GM12864 (cell line): ENCODE data around the gene AOAH.

ENCODE experiments used
- DNase-seq: peaks from one replicate; pipeline ENCODE4 v3.0.0-alpha.2; 2011; ENCODE audit warnings: low read depth
- H3K4me3 ChIP-seq: 2 replicates; pipeline ENCODE4 v1.5.1; 2011; ENCODE audit warnings: mild to moderate bottlenecking, low read depth, low read length, control low read depth
- TF ChIP-seq, protein P1 (sequence below): IDR thresholded peaks from 2 replicates; pipeline ENCODE4 v1.5.1; 2011; ENCODE audit warnings: low read depth, mild to moderate bottlenecking, moderate library complexity, low read length, control low read depth, inconsistent platforms; ENCODE audit errors: missing control alignments

Gene AOAH

DNA sequence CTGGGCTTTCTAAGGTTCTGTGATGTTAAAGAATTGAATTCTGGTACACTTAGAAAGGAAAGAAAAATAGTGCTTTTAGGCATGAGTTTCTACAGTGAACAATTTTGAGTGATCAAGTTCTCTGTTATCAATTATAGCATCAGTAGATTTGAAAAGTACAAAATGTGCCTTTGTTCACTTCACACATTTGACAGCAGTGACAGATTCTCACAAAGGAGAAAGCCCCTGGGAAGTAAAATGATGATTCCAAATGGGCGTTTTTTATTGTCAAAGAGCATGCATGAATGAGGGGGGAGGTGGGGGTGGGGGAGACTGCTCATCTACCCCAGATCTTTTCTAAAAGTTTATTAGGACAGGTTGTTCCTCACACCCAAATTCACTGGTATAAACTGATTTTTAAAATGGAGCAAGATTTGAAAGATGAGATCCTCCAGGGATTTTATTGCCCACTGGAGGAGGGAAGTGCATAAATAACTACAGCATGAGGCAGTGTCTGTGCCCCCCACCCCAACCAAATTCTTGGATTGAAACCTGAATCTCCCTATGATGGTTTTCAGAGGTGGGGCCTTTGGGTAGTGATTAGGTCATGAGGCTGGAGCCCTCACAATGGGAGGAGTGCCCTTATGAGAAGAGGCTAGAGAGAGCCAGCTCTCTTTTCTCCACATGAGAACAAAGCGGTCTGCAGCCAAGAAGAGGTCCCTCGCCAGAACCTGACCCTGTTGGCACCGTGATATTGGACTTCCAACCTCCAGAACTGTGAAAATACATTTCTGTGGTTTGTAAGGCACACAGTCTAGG lies 79.5 kb downstream of the AOAH start:
- no peak for DNase-seq
- H3K4me3 ChIP-seq = no peak overlapping the region
- TF ChIP-seq, protein P1, sequence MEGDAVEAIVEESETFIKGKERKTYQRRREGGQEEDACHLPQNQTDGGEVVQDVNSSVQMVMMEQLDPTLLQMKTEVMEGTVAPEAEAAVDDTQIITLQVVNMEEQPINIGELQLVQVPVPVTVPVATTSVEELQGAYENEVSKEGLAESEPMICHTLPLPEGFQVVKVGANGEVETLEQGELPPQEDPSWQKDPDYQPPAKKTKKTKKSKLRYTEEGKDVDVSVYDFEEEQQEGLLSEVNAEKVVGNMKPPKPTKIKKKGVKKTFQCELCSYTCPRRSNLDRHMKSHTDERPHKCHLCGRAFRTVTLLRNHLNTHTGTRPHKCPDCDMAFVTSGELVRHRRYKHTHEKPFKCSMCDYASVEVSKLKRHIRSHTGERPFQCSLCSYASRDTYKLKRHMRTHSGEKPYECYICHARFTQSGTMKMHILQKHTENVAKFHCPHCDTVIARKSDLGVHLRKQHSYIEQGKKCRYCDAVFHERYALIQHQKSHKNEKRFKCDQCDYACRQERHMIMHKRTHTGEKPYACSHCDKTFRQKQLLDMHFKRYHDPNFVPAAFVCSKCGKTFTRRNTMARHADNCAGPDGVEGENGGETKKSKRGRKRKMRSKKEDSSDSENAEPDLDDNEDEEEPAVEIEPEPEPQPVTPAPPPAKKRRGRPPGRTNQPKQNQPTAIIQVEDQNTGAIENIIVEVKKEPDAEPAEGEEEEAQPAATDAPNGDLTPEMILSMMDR = no peak

DNA sequence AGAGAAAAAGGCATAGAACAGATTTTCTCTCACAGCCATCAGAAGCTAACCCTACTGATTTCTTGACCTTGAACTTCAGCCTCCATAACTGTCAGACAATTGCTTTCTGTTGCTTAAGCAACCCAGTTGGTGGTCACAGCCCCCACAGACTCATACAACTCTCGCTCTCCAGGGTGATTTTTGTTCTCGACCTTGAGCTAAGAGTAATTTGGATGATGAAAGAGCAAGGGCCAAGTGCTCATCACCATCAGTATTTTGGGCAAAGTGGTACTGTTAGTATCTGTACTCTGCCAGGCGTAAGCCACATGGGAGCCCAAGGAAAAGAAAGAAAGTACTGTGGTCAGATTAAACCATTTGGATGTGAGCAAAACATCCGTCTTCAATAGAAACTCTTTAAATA lies 81.9 kb downstream of the AOAH start:
- TF ChIP-seq, protein P1 = no peak
- no peak for DNase-seq
- no peak overlapping the region for H3K4me3 ChIP-seq

DNA sequence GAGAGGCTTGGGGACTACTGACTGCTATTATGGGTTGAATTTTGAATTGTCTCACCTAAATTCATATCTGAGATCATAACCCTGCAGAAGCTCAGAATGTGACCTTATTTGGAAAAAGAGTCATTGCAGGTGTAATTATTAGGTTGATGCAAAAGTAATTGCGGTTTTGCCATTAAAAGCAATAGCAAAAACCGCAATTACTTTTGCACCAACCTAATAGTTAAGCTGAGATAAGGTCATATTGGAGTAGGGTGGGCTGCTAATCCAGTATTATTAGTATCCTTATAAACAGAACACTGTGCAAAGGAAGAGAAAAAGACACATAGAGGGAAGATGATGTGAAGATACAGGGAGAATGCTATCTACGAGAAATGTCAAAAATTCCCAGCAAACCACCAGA lies 82.3 kb downstream of the AOAH start:
- TF ChIP-seq, protein P1 = no peak
- no peak for DNase-seq
- no peak overlapping the region for H3K4me3 ChIP-seq

DNA sequence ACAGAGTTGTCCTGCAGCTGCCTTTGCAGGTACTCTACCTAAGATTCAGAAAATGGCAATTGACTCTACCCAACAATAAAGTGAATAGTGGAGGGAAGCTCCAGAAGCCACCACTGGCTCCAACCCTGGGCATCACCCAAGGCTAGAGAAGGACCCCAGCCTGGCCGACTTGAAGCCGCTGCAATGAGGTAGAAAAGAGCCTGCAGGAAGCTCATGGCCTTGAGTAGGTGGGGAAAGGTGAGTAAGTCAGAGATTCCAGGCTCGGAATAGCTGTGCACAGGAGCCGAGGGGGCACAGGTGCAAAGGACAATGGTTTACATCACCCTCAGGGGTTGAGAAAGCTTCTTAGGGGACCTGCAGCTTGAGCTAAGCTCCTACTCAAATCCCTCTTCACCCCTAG lies 83.6 kb downstream of the AOAH start:
- H3K4me3 ChIP-seq = no peak overlapping the region
- no peak for DNase-seq
- TF ChIP-seq, protein P1 = no peak

DNA sequence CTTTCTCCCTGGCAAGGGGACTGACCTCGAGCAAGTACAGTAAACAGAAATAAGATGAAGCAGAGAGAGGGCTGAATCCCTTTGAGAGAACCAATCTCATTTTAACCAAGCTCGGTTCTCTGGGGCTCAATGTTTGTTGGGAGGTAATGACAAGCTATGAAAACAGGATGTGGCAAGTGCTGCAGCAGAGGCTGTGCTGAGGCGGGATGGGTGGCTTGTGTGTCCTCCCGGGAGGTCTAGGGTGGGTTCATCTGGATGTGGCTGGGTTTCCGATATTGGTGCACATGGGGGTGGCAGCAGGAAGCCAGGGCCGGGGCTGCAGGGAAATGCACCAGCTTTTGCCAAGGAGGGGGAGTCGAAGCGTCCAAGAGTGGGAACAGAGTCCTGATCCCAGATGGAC lies 84.5 kb downstream of the AOAH start:
- no peak for DNase-seq
- no peak overlapping the region for H3K4me3 ChIP-seq
- TF ChIP-seq, protein P1 = no peak

DNA sequence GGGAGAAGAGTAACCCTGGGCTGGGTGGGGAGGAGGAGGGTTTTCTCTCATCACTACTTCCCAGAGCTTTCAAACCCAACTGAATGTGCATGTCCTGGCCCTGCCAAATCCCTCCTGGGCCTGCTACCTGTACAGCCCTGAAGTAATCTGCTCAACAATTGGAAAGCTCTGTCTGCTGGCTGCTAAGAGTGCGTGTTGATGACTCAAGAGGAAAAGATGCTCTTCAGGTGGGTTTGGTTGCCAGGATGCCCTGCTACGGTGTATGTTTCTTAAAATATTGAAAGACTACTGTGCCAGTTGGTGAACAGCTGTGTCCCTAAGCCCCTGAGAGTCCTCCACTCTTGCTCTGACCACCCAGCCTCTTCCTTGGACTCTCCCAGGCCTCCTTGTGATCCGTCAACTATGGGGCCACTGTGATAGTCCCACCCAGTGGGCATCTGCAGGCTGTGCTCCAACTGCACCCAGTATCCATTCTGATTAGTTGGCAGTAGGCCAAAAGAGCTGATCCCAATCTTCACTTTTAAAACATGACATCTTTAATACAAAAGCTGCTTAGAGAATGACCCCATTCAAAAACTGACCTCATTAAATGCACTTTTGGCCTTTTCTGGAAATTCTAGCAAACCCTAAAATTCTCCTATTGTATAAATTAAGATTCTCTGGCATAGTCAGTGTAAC lies 85.6 kb downstream of the AOAH start:
- no peak overlapping the region for H3K4me3 ChIP-seq
- no peak for DNase-seq
- TF ChIP-seq, protein P1 = no peak
